ENCODE data around the gene KRTAP12-3.
A peak's percentile ranks its signal among the peaks of the same experiment; 100 is the strongest.
"Not testable (repeated sequence)": the region's sequence is repeated elsewhere in the genome, so short reads cannot be mapped to it uniquely, and the experiment has no call there.

KRTAP12-3 gene

GRCh38 chr21:44657635-44658540 is at the start of gene KRTAP12-3:
Gene KRTAP12-3, plus strand, starts transcription at chr21:44657932. Its CDS starts 48 bp downstream, at chr21:44657980.
- no peak for DNase-seq

GRCh38 chr21:44609193-44609592 is 48.5 kb upstream of the KRTAP12-3 start:
- no peak for DNase-seq

GRCh38 chr21:44610157-44610843 is 47.4 kb upstream of the KRTAP12-3 start:
- DNase-seq = not testable (repeated sequence)

- no peak for DNase-seq
Observed at GRCh38 chr21:44611551-44611950, 46.2 kb upstream of the KRTAP12-3 start.

GRCh38 chr21:44612029-44612486 is 45.7 kb upstream of the KRTAP12-3 start, which contains the start of gene KRTAP10-8:
Gene KRTAP10-8, plus strand, starts transcription at chr21:44612079. Its CDS starts 22 bp downstream, at chr21:44612101.
- no peak for DNase-seq

- DNase-seq = no peak
Observed at GRCh38 chr21:44612669-44613229, 45.0 kb upstream of the KRTAP12-3 start.

DNA sequence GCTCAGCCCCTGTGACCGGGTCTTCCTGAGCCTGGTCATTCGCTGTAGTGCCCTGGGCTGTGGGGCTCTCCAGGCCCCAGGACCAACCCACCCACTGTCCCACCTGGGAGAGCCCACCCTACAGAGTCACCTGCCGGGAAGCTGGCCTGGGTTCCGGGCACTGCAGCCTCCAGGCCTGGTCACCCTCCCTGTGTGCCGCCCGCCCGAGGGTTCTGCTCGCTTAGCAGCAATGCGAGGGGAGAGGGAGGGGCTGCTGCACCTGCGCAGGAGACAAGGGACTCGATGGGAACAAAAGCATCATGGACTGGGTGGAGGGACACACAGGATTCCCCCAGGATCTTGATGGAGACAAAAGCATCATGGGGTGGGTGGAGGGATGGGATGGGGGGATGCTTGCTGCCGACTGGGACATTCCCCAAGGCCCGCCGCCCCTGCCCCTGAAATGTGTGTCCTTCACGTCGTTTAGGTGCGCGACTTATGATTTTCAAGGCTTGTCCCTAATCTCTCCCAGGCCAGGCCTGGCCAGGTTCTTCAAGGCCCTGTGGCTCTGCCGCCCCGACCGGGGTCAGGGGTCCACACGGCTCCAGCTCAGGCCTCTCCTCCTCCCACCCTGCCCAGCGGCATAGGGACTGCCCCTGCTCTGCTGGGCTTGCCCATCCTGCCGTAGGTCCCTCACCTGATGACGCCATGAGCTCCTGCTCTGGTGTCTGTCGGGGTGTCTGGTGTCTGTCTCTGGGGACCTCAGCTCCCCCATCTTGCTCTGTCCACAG is 44.2 kb upstream of the KRTAP12-3 start:
- DNase-seq = no peak

DNA sequence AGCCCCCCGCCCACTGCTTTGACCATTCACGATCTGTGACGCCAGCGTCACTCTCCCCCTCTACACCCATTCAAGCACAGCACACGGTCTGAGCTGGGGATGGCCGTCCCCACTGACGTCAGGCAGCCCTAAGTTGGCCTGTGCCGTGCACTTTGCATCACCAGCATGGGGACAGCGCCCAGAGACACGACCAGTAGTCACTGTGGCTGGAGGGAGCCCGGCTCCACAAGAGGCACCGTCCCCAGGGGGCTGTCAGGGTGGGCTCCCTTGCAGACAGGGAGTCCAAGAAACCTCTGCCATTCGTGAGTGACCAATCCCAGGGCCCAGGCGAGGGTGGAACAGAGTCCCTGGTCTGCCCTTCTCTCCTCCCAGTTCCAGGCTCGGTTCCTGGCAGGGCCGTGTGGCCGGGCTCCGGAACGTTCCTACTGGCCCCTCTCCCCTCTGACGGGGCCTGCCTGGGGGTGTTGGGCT is 43.5 kb upstream of the KRTAP12-3 start:
- no peak for DNase-seq

DNA sequence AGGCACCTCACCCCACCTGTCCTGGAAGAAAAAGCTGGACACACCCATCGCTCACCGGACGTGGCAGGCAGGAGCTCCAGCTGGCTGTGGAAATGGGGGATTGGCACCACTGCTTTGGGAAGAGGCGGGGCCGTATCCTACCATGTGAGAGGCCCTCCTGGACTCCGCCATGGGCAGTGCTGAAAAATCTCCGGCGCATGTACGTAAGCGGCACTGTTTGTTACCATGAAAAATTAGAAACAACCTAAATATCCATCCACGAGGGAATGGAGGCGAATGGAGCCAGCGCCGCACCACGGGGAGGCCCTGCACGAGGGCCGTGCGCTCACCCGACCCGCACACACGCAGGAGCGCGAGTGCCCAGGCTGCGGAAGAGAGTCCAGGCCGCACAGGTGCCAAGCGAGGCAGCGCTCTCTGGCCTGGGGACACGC is 42.8 kb upstream of the KRTAP12-3 start:
- no peak for DNase-seq

GRCh38 chr21:44615466-44615865 is 42.3 kb upstream of the KRTAP12-3 start:
- DNase-seq = no peak

DNA sequence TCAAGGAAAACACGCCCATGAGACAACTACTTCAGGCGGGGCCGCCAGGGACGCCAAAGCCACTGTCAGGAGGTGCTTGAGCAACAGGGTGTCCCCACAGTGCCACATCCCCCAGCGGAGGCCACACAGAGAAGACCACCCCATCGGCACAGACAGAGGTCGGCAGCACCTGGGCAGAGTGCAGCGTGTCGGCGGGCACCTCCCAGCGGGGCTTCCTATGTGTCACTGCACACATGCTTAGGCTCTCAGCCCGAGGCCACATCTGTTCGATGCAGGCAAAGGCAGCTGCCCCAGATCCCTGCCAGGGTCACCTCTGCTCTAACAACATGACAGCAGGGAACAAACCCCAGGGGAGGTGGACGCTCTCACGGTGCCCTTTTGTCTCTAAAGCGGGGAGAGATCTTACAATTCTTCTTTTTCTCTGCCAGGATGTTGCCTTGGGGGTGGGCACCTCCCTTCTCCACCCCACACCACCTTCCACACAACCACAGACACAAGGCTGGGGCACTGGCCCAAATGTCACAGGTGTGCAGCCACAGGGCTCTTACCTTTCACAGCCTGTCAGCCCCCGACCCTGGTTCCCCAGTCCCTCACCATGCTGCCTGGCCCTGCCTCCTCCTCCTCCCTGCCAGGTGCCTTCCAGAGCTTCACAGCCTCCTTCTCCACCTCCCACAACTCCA is 41.7 kb upstream of the KRTAP12-3 start:
- no peak for DNase-seq

DNA sequence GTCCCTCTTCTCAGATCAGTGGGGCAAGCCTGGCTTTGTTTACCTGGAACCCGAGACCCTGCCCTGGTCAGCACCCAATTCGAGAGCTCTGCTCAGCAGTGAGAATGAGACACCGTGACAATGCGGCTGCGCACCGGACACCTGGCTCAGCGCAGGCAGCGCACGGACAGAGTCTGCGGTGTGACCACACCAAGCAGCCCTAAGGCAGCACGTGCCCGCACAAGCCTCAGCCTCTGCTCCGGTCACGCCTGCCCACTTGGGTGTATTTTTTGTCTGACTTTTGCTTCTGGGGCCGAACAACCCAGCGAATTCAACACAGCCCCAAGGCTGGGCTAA is 41.2 kb upstream of the KRTAP12-3 start:
- DNase-seq = no peak

DNA sequence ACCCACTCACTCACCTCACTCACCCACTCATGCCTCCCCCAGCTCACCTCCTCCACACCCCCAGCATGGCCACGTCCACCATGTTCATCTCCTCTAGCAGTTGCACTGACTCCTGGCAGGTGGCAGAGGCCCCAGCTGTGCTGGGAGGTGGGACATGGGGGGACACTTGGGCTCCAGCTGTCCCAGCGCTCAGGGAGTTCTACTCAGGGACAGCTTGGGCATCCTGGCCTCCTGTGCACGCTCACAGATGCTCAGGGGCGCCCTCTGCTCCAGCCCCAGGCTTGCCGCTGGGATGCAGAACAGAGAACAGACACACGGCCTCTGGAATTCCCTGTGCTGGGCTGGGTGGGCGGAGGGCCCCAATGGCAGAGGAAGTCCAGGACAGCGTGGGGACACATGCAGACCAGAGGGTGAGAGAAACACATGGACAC is 40.6 kb upstream of the KRTAP12-3 start:
- no peak for DNase-seq

DNA sequence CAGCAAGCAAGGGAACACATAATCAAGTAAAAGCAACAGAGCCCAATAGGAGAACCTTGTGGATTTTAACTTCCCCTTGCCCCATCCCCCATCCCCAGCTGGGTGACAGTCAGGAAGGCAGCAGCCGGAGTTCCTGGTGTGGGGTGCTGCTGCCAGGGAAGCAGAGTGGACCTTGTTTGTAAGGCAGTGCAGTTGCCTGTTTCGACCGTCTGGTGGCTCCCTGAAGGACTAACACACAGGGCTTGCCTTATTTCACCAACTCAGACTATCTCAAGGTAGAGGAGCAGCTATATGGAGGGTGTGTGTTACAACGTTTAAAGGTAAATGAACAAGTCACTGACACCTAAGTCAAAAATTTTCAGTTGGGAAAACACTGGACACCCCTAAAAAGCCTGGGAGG is 39.2 kb upstream of the KRTAP12-3 start:
- DNase-seq = peak in 1 of 2 donors; percentile 8

GRCh38 chr21:44618909-44619308 is 38.8 kb upstream of the KRTAP12-3 start:
- no peak for DNase-seq

DNA sequence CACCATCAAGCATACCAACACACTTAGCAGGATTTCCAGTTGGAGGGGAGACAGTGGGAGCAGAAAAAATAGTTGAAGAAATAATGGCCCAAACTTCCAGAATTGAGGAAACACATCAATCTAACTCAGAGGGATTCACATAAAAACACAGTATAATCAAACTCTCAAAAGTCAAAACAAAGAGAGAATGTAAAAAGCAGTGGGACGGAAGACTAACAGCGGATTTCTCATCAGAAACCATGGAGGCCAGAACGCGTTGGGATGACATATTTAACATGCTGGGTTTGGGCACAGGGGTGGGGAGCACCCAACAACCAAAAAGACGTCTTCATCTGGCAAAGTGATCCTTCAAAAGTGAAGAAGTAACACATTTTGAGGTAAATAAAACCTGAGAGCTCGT is 37.8 kb upstream of the KRTAP12-3 start:
- no peak for DNase-seq

DNA sequence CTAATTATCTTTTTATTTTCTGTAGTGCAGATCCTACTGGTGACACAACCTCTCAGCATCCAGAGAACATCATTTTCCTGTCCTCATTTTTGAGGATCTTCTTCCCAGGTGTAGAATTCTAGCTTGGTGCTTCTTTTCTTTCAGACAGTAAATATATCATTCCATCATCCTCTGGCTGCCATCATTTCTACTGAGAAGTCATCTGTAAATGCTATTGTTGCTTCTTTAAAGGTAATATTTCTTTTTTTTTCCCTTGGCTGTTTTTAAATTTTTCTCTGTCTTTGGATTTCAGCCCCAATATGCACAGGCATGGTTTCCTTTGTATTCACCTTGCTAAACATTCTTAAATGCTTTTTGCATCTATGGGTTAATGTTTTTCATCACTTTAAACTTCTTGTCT is 34.2 kb upstream of the KRTAP12-3 start:
- no peak for DNase-seq

DNA sequence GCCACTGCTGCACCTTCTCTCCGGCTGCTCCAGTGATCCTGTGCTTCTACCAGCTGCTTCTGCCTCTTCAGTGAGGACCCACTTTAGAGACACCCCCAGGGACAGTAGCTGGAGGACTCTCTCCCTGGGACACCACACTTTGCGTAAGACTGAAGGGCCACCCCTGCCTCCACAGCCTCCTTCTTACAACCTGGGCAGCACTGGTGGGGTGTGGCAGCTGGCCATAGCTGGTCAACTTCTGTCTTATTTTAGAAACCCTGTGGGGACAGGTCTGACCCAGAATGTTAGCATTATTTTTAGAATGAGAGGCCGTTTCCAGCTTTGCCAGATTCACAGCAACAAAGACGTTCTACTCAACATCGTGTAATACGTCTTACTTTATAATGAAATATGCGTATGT is 32.0 kb upstream of the KRTAP12-3 start:
- no peak for DNase-seq

GRCh38 chr21:44626262-44626661 is 31.5 kb upstream of the KRTAP12-3 start:
- DNase-seq = no peak

GRCh38 chr21:44626673-44627143 is 31.0 kb upstream of the KRTAP12-3 start, which contains the start of gene KRTAP10-9:
Gene KRTAP10-9, plus strand, starts transcription at chr21:44627093. Its CDS starts 79 bp downstream, at chr21:44627172.
- DNase-seq = no peak

DNA sequence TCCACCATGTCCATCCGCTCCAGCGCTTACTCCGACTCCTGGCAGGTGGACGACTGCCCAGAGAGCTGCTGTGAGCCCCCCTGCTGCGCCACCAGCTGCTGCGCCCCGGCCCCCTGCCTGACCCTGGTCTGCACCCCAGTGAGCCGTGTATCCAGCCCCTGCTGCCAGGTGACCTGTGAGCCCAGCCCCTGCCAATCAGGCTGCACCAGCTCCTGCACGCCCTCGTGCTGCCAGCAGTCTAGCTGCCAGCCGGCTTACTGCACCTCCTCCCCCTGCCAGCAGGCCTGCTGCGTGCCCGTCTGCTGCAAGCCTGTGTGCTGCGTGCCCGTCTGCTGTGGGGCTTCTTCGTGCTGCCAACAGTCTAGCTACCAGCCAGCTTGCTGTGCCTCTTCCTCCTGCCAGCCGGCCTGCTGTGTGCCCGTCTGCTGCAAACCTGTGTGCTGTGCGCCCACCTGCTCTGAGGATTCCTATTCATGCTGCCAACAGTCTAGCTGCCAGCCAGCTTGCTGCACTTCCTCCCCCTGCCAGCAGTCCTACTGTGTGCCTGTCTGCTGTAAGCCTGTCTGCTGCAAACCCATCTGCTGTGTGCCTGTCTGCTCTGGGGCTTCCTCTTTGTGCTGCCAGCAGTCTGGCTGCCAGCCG is 30.4 kb upstream of the KRTAP12-3 start:
- not testable (repeated sequence) for DNase-seq

Data from inflammatory macrophage treated with lipopolysaccharide for 1 hour (primary cell).